Skin epidermis (tissue), 12 donors: Measurements from ENCODE around the gene PCNX2.

Experiments
- H3K27ac ChIP-seq, 21 experiments: fragments of 200-600 bp; sonication (generic) in 11 of 21; one replicate each; pipeline ENCODE4 v1.5.0; 2020; ENCODE audit warnings: mild to moderate bottlenecking in 3 of 21, inconsistent platforms in 2 of 21, moderate library complexity in 2 of 21
- H3K4me3 ChIP-seq, 7 experiments: fragments of 200-600 bp; sonication (generic) in 2 of 7; one replicate each; pipeline ENCODE4 v1.5.0; 2020; ENCODE audit warnings: inconsistent platforms in 2 of 7, mild to moderate bottlenecking in 2 of 7, moderate library complexity in 1 of 7

PCNX2 gene

GRCh38 chr1:233238884-233239431, 56.6 kb downstream of the PCNX2 start:
- Histone ChIP-seq H3K27ac (no peak overlapping the region), H3K4me3 (no peak overlapping the region)

- Histone ChIP-seq H3K27ac (no peak overlapping the region), H3K4me3 (no peak overlapping the region)
These were observed 57.9 kb downstream of the PCNX2 start for GRCh38 chr1:233237647-233238046.

GRCh38 chr1:233233508-233234040, 62.0 kb downstream of the PCNX2 start:
- no peak overlapping the region for H3K27ac ChIP-seq
- no peak overlapping the region for H3K4me3 ChIP-seq

GRCh38 chr1:233230011-233230410, 65.5 kb downstream of the PCNX2 start:
- H3K27ac ChIP-seq = no peak overlapping the region

GRCh38 chr1:233229288-233229687, 66.2 kb downstream of the PCNX2 start:
- no peak overlapping the region for H3K27ac ChIP-seq
- no peak overlapping the region for H3K4me3 ChIP-seq

More at GRCh38 chr1:233230011-233230410, 65.5 kb downstream of the PCNX2 start:
- no peak overlapping the region for H3K4me3 ChIP-seq

GRCh38 chr1:233227930-233228465, 67.5 kb downstream of the PCNX2 start:
- H3K27ac ChIP-seq = no peak overlapping the region
- no peak overlapping the region for H3K4me3 ChIP-seq

- H3K4me3 ChIP-seq = no peak overlapping the region
- H3K27ac ChIP-seq = no peak overlapping the region
These were observed 71.2 kb downstream of the PCNX2 start for GRCh38 chr1:233224311-233224710.

GRCh38 chr1:233217832-233218231, 77.7 kb downstream of the PCNX2 start:
- no peak overlapping the region for H3K4me3 ChIP-seq
- H3K27ac ChIP-seq = no peak overlapping the region

GRCh38 chr1:233216009-233216408, 79.5 kb downstream of the PCNX2 start:
- Histone ChIP-seq H3K4me3 (no peak overlapping the region), H3K27ac (no peak overlapping the region)

- Histone ChIP-seq H3K4me3 (no peak overlapping the region), H3K27ac (no peak overlapping the region)
These were observed 80.3 kb downstream of the PCNX2 start for GRCh38 chr1:233215135-233215760.

- H3K27ac ChIP-seq = no peak overlapping the region
These were observed 83.9 kb downstream of the PCNX2 start for GRCh38 chr1:233211595-233211994.

GRCh38 chr1:233211106-233211505, 84.4 kb downstream of the PCNX2 start:
- no peak overlapping the region for H3K27ac ChIP-seq
- H3K4me3 ChIP-seq = no peak overlapping the region

More at GRCh38 chr1:233211595-233211994, 83.9 kb downstream of the PCNX2 start:
- no peak overlapping the region for H3K4me3 ChIP-seq

- H3K4me3 ChIP-seq = no peak overlapping the region
- H3K27ac ChIP-seq = no peak overlapping the region
These were observed 86.0 kb downstream of the PCNX2 start for GRCh38 chr1:233209481-233209880.

- Histone ChIP-seq H3K27ac (no peak overlapping the region), H3K4me3 (no peak overlapping the region)
These were observed 86.8 kb downstream of the PCNX2 start for GRCh38 chr1:233208687-233209086.

GRCh38 chr1:233197940-233198339, 97.6 kb downstream of the PCNX2 start:
- H3K27ac ChIP-seq = no peak overlapping the region
- no peak overlapping the region for H3K4me3 ChIP-seq

GRCh38 chr1:233193741-233194140, 101.8 kb downstream of the PCNX2 start:
- Histone ChIP-seq H3K27ac (no peak overlapping the region), H3K4me3 (no peak overlapping the region)

GRCh38 chr1:233190987-233191386, 104.5 kb downstream of the PCNX2 start:
- no peak overlapping the region for H3K27ac ChIP-seq
- no peak overlapping the region for H3K4me3 ChIP-seq

GRCh38 chr1:233189526-233189925, 106.0 kb downstream of the PCNX2 start:
- H3K27ac ChIP-seq = no peak overlapping the region
- H3K4me3 ChIP-seq = no peak overlapping the region

GRCh38 chr1:233188061-233188460, 107.5 kb downstream of the PCNX2 start:
- Histone ChIP-seq H3K27ac (no peak overlapping the region), H3K4me3 (no peak overlapping the region)

GRCh38 chr1:233183226-233184020, 112.1 kb downstream of the PCNX2 start:
- no peak overlapping the region for H3K27ac ChIP-seq
- H3K4me3 ChIP-seq = no peak overlapping the region

- Histone ChIP-seq H3K4me3 (no peak overlapping the region), H3K27ac (no peak overlapping the region)
These were observed 112.9 kb downstream of the PCNX2 start for GRCh38 chr1:233182587-233182986.
